HEK293T (cell line): Measurements from ENCODE around the gene DNASE2.

Experiments used
- ARNT ChIP-seq: fragments of 450-650 bp; IDR thresholded peaks from 2 replicates; pipeline ENCODE4 v1.6.1; 2017; ENCODE audit warnings: mild to moderate bottlenecking
- BHLHE40 ChIP-seq: fragments of 450-650 bp; IDR thresholded peaks from 2 replicates; pipeline ENCODE4 v1.6.1; 2016; ENCODE audit warnings: mild to moderate bottlenecking, moderate library complexity, borderline replicate concordance
- CTBP1 ChIP-seq: fragments of 450-650 bp; IDR thresholded peaks from 2 replicates; pipeline ENCODE4 v1.6.1; 2016; ENCODE audit warnings: borderline replicate concordance
- FOXK2 ChIP-seq: fragments of 450-650 bp; IDR thresholded peaks from 2 replicates; pipeline ENCODE4 v1.6.1; 2016; ENCODE audit warnings: mild to moderate bottlenecking
- FOXM1 ChIP-seq: fragments of 450-650 bp; IDR thresholded peaks from 2 replicates; pipeline ENCODE4 v1.6.1; 2017; ENCODE audit warnings: mild to moderate bottlenecking, borderline replicate concordance
- HDGF ChIP-seq: fragments of 450-650 bp; IDR thresholded peaks from 2 replicates; pipeline ENCODE4 v1.6.1; 2017; ENCODE audit warnings: antibody characterized with exemption, borderline replicate concordance
- L3MBTL2 ChIP-seq: fragments of 450-650 bp; conservative IDR thresholded peaks from 2 replicates; pipeline ENCODE4 v1.6.1; 2016; ENCODE audit warnings: mild to moderate bottlenecking
- LEF1 ChIP-seq: fragments of 450-650 bp; IDR thresholded peaks from 2 replicates; pipeline ENCODE4 v1.6.1; 2017; ENCODE audit warnings: mild to moderate bottlenecking, borderline replicate concordance
- NFRKB ChIP-seq: fragments of 450-650 bp; IDR thresholded peaks from 2 replicates; pipeline ENCODE4 v1.6.1; 2016; ENCODE audit warnings: mild to moderate bottlenecking, moderate library complexity
- SP1 ChIP-seq: fragments of 450-650 bp; IDR thresholded peaks from 2 replicates; pipeline ENCODE4 v1.6.1; 2017
- SUZ12 ChIP-seq: fragments of 450-650 bp; IDR thresholded peaks from 2 replicates; pipeline ENCODE4 v1.6.1; 2016; ENCODE audit warnings: mild to moderate bottlenecking
- TARDBP ChIP-seq: fragments of 450-650 bp; IDR thresholded peaks from 2 replicates; pipeline ENCODE4 v1.6.1; 2016
- ZNF384 ChIP-seq: fragments of 450-650 bp; IDR thresholded peaks from 2 replicates; pipeline ENCODE4 v1.6.1; 2016
- TF ChIP-seq, protein P1 (sequence below): fragments of 450-650 bp; IDR thresholded peaks from 2 replicates; pipeline ENCODE4 v1.6.1; 2016

DNA sequence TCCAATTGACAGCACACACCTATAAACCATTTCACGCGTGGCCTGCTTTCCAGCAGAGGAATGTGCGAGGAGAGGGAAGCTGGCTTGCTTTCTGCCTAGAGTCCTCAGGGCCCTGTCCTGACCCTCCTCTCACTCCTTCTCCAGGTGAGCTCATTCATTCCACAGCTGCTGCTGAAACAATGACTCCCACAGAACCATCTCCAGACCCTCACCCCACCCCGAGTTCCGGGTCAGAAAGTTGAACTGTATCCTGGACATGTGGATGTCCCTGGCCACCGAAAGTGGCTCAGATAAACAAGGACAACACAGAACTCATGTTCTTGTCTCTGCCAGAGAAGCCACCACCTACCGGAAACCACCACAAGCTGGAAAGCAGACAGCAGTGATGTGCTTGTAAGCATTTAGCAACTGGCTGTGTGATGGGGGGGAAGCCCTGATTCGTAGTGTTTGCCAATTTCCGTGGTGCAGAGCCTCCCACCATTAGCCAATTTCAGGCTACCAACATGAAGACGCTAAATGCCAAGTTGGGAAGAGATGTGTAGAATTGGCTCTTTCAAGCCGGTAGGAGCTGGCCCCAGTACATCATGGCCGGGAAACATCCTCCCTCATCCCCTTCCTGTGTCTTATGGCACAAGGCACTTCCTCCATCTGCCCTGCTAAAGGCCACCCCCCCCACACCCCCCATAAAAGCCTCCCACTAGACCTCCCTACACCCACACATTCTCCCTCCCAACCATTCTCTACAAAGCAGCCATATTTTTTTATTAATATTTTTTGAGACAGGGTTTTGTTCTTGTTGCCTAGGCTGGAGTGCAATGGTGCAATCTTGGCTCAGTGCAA is 32.8 kb upstream of the DNASE2 start:
- no peak for TF ChIP-seq ARNT
- TF ChIP-seq NFRKB, result no peak
- no peak for TF ChIP-seq SUZ12
- no peak for TF ChIP-seq ZNF384
- TF ChIP-seq FOXK2, result no peak
- no peak for TF ChIP-seq CTBP1
- TF ChIP-seq TARDBP, result no peak
- TF ChIP-seq FOXM1, result no peak
- no peak for TF ChIP-seq BHLHE40
- TF ChIP-seq, protein P1, sequence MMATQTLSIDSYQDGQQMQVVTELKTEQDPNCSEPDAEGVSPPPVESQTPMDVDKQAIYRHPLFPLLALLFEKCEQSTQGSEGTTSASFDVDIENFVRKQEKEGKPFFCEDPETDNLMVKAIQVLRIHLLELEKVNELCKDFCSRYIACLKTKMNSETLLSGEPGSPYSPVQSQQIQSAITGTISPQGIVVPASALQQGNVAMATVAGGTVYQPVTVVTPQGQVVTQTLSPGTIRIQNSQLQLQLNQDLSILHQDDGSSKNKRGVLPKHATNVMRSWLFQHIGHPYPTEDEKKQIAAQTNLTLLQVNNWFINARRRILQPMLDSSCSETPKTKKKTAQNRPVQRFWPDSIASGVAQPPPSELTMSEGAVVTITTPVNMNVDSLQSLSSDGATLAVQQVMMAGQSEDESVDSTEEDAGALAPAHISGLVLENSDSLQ, result no peak
- no peak for TF ChIP-seq HDGF
- TF ChIP-seq LEF1, result no peak
- no peak for TF ChIP-seq SP1
- TF ChIP-seq L3MBTL2, result no peak
